Measurements from ENCODE around the gene WAPL.
"Not testable (repeated sequence)": the region's sequence is repeated elsewhere in the genome, so short reads cannot be mapped to it uniquely, and the experiment has no call there.

Gene WAPL

GRCh38 chr10:86409183-86409582, 112.4 kb downstream of the WAPL start:
- no peak for DNase-seq

- DNase-seq, result no peak
Measured at GRCh38 chr10:86403183-86403797, 118.3 kb downstream of the WAPL start.

GRCh38 chr10:86402283-86402941, 119.2 kb downstream of the WAPL start:
- no peak for DNase-seq

DNA sequence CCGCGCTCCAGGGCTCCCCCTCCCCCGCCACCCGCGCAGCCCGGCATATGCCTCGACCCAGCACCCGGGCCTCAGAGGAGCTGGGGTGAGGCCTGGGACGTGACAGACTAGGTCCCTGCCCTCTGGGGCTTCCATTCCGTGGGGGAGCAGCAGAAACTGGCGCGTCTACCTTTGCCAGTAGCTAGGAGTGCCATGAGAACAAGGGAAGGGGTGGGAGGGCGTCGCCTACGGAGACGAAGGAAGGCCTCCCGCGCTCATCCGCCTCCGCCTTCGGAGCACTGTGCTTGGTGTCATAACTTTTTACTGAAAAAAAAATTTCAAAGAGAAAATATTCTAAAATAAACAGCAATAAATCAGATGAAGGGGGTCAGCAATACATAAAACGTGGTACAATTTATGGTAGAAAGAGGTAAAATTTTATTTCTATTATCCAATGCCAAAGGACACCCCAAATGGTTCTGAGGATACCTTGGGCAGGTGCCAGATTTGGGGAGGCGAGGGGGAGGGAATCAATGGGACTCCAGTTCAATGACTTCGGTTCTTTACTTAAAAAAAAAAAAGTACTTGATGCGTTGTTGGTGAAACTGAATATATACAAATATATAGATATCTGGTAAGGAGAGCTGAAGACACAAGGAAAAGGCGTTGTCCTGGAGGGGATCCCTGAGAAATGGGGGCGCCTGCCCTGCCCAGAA, 119.9 kb downstream of the WAPL start:
- DNase-seq, result no peak

- no peak for DNase-seq
Measured at GRCh38 chr10:86400705-86401587, 120.6 kb downstream of the WAPL start.

DNA sequence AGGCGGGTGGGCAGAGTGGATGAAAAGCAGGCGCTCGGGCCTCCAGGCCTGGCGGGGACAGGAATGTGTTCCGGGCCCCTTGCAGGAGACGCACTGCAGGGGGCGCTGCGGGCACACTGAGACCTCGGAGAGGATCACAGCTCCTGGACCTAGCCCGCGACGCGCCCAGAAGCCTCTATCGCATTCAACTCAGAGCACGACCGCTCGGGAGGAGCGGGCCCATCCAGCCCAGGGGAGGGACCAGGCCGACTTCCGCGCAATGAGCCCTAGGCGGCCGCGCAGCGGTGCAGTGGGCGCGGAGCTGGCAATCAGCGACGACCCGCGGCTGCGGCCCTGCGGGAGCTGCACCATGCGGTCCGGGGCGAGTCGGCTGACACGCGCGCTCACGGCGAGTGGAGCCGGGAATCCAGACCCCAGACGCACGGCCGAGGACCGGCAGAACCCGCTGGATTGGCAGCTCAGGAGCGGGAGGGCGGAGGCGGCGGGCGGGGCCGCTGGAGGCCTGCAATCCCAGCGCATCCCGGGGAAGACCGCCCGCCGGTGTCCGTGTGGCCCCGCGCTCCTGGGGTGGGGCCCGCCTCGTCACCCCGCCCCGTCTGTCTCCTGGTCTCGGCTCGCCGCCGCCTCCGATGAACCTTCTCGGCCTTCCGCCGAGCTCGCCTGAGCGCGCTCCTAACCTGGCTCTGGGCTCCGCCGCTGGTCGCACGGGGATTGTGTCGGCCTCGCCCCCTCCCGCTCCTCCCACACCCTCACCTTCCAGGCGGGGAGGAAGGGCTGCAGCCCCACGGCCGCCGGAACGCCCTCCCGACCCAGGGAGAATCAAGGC, 121.5 kb downstream of the WAPL start:
- peak; percentile 88 for DNase-seq

- no peak for DNase-seq
Measured at GRCh38 chr10:86399514-86399878, 122.1 kb downstream of the WAPL start.

GRCh38 chr10:86397120-86397519, 124.5 kb downstream of the WAPL start:
- DNase-seq, result no peak

GRCh38 chr10:86393862-86394455, 127.6 kb downstream of the WAPL start:
- DNase-seq, result no peak

DNA sequence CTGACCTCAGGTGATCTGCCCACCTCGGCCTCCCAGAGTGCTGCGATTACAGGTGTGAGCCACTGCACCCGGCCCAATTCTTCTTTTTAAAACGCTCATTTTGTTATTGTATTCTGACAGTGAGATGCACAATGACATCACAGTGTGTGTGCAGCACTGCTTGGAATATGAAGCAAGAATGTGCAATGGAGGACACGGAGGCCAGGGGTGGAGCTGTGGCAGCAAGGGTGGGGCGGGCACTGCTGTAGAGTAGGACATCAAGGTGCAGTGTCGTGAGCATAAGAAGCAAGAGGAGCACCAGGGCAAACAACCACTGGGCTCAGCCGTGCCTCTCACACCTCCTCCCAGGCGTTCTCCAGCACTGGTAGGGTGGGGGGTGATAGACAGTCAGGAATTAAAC, 128.2 kb downstream of the WAPL start:
- DNase-seq, result no peak

- no peak for DNase-seq
Measured at GRCh38 chr10:86392723-86393094, 128.9 kb downstream of the WAPL start.

DNA sequence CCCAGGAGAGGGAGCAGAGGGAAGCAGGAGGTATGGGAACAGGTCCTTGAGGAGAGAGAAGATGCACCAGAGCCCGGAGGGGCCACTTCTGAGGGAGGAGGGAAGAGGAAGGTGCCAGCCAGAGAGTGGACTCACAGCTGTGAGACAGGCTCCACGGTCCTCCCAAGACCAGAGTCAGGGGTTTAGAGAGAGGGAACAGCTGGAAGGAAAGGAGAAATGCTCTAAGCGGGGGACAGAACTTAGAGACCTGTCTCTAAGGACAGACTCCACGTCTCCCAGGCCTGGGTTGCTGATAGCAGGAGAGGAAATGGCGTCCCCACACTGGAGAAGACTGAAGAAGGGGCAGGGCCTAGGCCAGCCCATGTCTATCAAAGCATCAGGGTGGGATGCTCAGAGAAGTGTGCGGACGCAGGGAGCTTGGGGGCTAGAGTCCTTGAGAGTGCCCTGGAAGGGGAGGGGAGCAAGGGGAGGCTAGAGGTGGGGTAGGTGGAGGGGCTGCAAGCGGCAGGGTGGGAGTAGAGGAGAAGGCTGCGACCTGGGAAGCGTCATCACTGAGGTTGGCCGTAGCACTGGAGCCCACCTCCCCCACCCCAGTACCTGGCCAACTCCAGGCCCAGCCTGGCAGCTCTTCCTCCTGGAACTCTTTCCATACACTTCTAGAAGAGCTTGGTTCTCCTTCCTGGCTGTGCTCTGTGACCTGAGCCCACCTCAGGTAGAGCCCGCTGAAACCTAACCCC, 129.4 kb downstream of the WAPL start:
- no peak for DNase-seq

GRCh38 chr10:86391236-86391840, 130.3 kb downstream of the WAPL start:
- DNase-seq, result no peak

DNA sequence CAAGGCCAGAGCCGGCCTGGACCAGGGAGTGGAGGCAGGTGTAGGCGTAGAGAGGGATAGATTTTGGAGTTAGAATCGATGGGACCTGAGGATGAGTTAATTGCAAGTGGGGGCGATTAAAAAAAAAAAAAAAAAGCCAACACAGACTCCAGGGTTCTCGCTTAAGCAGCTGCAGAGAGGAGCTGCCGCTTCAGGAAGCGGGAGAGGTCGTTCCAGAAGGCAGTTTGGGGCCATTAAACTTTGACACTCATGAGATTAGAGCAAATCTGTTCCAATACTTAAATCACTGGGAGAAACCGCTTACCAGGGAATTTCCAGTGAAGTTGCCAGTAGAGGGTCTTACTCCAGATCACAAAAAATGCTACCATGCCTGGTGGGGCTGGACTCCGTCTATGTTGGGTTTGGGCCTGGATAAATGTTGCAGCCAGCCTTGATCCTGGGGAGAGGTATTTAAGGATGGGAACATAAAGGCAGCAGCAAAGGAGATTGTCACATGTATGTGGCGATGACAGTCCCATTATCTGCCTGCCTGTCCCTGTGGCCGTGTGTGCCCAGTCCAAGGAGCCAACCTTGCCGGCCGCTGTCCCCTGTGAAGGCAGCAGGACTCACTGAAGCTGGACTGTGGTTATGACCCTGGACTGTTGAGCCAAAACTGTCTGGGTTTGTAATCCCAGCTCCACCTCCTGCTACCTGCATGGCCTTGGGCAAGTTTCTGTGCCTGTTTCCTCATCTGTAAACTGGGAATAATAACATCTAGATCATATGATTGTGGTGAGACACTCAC, 131.1 kb downstream of the WAPL start:
- no peak for DNase-seq

GRCh38 chr10:86389441-86390193, 132.0 kb downstream of the WAPL start:
- no peak for DNase-seq

GRCh38 chr10:86389109-86389440, 132.5 kb downstream of the WAPL start:
- DNase-seq, result not testable (repeated sequence)

- no peak for DNase-seq
Measured at GRCh38 chr10:86388119-86388704, 133.4 kb downstream of the WAPL start.

GRCh38 chr10:86387178-86387794, 134.3 kb downstream of the WAPL start:
- DNase-seq, result no peak

- no peak for DNase-seq
Measured at GRCh38 chr10:86385806-86386205, 135.8 kb downstream of the WAPL start.

All from NCI-H1436 treated with DMSO at 0.1 percent for 48 hours (cell line).